GM19240 (cell line): Measurements from ENCODE around the gene NFATC2.

Experiments used
- DNase-seq: peaks from one replicate; pipeline ENCODE4 v3.0.0; 2011; ENCODE audit warnings: low spot score; ENCODE audit not compliant: insufficient read length

NFATC2 gene

DNA sequence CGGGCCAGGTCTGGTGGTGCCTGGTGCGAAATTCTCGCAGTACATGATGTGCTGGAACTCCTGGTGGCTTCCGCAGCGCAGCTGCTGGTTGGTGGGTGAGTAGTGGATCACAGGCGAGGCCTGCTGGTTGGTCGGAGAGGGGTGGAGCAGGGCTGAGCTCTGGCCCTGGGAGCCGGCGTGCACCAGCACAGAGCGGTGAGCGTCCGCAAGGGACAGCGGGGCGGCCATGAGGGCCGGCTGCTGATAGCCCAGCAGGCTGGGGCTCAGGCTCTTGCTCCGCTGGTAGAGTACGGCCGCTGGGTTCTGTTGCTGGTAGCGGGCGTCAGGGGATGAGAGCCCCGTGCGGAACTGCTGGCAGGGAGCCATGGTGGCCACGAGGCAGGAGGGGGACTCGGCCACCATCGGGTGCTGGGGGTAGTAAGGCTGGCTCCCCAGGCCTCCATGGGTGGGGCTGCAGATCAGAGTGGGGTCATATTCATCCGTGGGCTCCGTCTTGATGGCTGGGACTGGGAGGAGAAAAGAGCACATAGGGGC, 110.2 kb downstream of the NFATC2 start:
- DNase-seq: no peak

DNA sequence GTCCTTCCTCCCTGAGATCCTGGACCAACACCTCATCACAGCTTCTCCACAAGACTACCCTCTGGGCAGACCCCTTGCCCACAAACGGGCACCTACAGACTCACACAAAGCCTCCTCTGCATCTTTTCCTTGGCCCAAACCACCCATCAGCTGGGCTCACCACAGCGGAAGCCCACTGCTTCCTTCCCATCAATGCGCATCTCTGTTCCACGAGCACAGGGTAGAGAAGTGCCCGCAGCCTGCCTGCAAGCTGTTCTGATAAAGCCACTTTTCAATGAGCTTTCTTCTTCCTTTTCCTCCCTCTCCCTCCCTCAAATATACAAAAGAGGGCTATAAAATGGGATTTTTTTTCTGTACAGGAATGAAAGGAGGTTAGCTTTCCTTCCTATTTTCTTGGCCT, 111.2 kb downstream of the NFATC2 start:
- no peak for DNase-seq

DNA sequence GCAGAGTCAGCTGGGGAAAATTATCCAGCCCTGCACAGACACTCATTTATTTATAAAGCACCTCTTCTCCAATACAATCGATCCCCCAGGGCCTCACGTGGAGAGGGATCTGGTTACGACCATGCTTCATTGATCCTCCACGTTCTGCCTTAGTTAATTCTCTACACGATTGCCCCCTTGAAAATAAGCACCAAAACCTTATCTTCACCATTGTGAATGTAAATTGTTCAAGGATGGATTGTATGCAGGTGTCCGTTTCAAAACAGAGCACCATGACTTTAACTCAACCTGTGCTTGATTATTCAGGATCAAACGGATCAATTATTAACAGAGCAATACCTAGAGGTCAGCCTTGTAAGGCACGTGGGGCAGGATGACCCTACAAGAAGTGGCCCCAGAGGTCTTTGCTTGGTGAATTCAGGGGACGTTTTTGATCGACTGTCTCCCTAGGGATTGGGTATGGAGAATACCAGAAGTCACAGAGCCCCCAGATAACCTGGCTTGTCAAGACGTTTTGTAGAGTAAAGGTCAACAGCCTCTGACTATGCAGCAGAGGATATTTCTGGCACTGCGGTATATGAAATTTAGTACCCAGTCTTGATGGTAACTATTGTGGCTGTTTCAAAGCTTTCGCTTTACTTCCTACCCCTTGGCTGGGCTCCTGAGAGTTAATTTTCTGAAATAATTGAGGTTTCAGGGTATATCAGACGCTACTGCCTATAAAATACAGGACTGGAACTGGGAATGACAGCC, 112.1 kb downstream of the NFATC2 start:
- DNase-seq: no peak

DNA sequence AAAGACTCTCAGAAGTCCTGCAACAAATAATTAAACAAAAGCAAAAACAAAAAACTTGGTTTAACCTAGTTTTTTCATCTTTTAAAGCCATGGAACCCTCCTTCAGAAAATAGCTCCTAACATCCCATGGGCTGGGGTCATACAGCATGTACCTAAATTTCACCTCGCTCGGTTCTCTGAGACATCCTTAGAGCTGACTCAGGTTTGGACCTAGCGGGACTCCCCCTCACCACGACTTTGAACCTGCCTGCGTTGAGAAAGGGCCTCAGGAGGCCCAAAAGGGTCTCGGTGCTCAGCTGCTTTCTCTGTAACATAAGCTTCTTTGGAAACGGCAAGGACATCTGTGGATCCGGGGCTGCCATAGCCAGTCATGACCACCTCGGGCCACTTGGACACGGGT, 112.8 kb downstream of the NFATC2 start:
- no peak for DNase-seq

DNA sequence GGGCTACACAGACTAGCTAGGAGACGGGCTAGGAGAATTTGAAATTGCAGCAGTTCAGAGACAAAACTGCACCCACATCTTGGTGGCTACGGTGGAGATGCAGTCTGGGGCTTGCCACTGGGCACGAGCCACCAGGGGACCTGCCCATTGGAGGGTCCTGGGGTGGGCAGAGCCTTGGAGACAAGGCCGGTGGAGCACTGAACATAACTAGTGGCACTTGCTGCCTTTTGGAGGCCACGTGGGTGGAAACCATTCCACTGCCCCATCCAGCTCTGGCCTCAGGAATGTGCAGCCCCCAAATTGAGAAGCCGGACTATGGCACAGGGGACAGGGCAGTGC, 113.4 kb downstream of the NFATC2 start:
- no peak for DNase-seq

DNA sequence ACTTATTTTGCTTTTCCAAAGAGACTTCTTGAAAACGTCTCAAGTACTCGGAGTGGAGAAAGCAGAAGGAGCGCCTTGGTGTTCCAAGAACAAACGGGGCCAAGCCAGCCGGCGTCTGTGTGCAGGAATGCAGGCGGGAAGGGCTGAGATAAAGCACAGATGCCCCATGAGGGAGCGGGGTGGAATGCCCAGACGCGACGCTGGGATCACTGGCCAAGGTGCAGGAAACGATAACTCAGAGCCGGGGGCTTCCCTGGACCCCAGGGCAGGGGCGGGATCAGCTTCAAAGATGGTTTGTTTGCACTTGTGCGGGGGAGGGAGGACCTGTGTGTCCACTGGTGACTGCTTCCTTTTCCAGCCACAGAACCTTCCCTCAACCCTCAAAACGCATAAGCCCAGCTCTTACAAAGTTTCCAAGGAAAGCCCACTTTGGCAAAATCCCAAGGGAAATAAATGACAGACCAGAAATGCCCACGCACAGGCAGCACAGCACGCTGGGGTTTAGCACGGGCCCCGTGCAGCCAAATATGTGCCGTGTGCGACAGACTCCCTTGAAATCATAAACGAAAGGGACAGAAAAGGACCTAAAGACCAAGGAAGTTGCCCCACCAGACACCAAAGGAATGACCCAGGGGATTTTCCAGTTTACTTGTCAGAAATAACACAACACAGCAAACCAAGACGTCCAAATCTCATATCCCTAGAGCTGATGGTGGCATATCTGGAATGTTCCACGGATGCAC, 113.9 kb downstream of the NFATC2 start:
- DNase-seq: no peak

DNA sequence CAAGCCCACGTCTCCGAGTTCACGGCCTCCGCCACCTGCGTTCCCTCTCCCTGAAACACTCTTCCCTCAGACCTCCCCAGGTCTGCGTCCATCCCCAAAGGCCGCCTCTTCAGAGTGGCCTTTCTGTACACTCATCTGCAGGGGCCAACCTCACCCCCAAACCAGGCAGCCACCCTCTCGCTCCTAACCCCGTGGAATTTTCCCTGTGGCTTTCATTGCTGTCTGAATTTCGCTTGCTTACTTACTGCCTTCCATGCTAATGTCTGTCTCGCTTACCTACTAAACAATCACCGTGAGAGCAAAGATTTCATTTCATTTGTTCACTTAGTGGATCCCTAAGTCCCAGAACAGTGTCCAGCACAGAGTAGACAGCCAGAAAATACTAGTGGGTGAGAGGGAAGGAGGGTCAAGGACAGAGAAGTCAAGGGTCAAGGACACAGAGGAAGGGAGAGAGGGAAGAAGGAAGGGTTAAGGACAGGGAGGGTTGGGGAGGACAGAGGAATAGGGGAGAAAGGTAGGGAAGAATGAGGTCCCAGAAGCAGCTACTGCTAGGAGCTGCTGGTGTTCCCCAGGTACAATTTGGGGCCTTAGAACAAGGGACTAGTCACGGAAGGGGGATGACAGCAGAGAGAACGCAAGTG, 114.7 kb downstream of the NFATC2 start:
- no peak for DNase-seq

DNA sequence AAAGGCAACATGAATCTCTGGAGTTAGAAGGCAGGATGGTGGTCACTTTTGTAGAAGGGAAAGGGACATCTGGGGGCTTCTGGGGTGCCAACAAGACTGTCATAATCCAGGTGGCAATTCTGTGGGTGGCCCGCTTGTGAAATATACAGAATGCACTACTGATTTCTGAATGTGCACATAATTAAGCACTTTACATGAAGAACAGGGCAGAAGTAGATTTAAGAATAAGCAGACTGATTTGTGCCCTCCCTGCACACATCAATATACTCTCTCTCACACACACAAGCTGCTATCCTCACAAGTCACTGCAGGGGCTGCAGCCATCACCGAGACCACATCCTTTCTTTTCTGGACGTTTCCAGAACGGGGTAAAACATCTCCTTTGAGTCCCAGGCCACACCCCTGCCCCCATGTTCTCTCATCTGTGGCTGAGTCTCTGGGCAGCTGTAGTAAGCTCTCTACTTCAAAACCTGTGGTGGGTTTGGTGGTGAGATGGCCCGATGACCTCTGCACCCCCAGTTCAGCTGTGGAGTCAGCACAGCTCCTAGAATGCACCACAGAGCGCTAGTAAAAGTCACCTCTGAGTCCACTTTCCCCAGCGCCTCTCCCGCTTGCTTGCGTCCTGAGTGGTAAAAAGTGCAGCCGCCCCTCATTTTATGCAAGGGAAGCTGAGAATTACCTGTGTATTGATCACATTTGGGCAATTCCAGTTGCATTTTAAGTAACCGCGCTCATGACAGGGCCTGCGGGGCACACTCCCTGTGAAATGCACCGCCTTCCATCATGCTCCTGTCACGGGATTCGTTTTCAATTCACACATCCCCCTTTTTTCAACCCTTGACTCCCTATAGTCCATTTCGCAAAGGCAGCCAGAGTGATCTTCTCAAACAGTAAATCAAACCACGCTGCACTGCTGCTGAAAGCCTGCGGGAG, 115.5 kb downstream of the NFATC2 start:
- no peak for DNase-seq

DNA sequence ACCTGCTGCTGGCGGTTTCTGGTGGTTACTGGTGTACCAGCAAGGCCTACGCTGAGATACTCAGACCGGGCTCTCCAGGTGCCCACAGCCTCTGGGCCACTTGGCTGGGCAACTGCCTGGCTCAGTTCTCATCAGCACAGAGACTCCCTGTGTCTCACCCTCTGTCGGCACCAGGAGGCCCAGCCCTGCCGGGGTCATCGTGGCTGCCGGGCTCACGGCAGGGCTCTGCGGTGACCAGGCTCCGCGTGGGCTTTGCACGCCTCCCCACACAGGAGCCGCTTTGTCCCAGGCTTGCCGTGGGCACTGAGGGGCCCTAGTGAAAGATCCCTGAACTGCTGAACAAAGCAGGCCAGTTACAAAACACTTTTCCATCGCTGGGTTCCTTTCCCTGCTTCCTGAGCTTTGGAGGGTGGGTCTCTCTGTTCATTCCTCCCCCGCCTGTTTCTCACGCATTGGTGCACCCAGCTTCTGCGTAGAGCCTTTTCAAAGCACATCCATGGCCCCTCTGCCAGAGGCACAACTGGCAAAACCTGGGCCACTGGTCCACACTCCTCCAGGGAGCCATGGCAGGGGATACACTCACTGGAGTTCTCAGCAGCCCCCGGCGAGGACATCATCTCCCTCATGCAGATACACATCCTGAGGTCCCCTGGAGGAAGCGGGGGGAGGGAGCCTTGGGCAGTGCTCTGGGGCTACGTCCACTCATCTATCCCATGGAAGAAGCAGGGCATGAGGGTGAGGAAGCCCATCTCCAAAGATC, 117.0 kb downstream of the NFATC2 start:
- DNase-seq: no peak

DNA sequence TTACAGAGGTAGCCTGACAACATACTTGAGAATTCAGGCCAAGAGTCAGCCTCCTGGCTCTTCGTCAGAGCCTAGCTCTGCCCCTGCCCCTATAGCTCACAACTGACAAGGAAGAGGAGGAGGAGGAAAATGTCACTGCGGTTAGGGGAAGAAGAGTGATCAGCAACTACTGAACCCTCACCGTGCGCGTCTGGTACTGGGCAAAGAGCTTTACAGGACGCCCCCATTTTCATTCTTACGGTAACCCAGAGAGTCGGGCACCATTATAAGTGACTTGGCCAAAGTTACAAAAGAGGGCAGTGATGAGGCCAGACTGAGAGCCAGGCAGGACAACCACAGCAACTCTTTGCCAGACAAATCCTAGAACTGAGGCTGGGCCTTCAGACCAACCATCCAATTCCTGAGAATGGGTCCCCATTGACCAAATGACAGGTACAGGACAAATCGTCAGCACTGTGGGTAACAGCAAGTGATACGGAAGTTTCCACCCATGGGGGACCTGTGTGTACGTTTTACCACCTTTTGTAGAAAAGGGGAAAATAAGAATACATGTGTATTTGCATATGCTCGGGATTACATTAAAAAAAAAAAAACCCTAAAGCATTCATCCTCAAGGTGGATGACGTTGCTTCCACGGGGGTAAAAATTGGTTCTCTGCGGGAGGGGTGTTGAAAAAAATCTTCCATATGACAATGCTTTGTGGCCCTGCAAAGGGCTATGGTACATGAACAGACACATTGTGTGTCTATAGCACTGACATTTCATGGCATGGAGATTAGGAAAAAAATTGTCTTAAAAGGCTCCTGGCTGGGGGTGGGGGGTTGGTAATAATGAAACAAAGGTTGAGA, 118.0 kb downstream of the NFATC2 start:
- no peak for DNase-seq

DNA sequence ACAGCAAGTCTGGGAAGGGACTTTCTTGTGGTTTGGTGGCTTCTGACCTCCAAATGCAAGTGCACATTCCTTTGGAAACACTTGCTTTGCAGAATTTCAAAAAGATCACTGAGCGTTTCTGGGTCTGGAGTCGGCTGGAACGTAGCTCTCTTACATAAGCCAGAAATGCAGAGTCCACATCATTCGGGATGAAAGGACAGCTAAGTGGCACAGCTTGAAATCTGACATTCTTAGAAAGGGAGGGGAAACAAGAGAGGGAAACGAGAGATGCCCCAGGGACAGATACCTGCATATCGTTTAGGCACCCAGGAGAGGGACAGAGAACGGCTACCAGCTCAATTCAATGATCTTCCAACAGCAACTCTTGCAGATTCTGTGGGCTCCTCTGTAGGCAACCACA, 118.7 kb downstream of the NFATC2 start:
- DNase-seq: no peak

DNA sequence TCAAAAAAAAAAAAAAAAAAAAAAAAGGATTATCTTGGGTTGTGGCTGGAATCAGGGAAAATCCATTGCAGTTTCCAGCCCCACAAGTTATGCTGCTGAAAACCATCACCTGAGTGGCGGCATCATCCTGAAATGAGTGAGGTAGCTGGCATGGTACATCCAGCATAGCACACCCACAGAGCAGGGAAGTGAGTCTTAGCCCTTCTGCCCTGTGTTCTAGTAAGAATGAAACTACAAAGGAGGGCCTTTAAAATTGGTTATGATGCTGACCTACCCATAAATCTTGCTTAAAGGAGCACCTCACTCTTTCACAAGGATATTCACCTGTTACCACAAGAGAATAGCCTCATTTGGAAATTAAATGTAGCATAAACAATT, 119.2 kb downstream of the NFATC2 start:
- DNase-seq: peak; percentile 44

DNA sequence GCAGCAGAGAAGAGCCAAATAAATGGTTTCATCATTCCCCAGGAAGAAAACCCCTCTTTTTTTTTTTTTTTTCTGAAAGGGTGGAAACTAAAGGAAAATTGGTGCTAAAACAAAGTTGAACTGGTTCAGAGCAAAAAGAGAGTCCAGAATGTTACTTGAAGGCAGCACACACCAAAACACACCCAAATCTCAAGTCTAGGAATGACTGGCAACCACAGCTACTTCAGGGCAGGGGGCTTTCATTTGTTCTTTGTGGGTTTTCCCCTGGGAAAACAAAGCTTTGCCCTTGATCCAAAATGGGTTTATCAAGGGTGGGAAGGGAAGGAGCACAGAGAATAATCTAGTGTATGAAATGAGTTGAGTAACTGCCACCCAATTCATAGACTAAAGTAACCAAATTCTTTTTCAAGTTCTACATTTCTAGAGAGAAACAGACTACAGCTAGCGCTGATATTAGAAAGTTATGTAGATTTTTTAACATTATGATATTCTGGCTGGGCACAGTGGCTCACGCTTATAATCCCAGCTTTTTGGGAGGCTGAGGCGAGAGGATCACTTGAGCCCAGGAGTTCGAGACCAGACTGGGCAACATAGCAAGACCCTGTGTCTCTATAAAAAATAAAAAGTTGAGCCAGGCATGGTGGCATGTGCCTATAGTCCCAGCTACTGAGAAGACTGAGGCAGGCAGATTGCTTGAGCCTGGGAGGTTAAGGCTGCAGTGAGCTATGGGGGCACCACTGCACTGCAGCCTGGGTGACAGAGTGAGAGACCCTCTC, 119.8 kb downstream of the NFATC2 start:
- no peak for DNase-seq

DNA sequence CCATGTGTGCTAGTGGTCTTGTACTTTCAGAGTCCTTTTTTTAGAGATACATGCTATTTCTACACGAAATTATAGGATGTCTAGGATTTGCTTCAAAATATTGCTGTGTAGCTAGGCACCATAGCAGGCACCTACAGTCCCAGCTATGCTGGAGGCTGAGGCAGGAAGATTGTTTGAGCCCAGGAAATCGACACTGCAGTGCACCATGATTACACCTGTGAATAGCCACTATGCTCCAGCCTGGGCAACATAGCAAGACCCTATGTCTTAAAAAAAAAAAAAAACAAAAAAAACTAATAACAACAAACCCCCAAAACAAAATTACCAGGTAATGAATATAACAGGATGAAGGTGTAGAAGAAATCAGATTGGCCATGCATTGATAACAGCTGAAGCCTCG, 121.7 kb downstream of the NFATC2 start:
- no peak for DNase-seq

DNA sequence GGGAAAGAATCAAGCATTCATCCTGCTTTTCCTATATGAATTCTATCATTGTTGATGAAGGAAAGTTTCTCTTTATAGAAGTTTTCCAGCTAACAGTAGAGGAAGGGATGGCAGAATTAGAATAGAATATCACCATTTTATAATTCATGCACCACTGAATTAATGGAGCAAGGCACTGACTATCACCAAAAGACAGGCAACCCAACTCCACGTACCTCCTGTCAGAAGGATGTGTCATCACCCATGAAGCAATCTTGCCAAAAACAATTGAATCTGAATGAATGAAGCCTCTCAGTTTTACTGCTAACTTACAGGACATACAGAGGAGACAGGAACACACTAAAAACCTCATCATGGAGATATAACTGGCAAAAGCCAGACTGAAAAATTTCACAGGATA, 122.4 kb downstream of the NFATC2 start:
- no peak for DNase-seq

DNA sequence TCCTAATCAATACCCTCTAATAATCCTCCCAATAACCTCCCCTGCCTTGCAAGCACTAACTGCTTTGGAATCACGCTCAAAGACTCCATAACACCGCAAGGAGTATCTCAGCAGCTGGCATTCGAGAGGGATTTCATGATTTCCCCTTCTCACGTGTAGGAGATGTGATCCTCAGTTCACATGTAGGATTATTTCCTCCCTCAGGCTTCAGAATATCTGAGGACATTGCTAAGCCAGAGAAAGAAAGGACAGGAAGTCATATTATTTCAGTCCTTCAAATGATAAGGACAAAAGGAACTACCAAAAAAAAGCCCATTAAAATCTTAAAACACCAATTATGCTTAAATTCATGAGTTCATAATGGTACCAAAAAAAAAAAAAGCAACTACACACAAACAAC, 122.9 kb downstream of the NFATC2 start:
- no peak for DNase-seq

DNA sequence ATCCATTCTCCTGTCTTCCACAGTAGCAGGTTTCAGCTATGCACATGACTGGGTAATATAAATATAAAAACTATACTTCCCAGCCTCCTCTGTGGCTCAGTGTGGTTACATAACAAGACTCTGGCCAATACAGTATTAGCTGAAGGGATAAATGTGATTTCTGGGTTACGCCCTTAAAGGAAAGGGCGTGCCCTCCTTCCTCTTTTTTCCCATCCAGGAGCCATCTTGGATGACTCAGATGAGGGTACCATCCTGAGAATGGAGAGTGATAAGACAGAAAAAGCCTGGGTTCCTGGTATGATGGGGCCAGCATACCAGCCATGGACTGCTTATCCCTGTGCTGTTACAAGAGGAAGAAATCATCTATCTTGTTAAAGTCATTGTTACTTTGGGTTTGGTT, 123.3 kb downstream of the NFATC2 start:
- DNase-seq: no peak

DNA sequence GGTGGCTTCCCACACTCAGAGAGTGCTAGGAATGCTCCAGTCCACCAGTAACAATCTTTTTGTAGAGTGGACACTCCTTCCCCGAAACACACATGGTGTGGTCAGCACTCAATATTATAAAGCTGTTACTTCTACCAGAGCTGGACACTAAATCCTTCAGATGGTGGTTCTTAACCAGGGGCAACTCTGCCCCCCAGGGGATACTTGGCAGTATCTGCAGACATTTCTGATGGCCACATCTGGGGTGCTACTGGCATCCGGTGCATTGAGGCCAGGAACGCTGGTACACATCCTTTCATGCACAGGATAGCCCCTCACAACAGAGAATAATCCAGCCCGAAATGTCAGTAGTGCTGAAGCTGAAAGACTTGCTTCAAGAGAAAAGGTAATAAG, 124.4 kb downstream of the NFATC2 start:
- DNase-seq: no peak
